Activated CD4-positive, alpha-beta memory T cell treated with anti-CD3 and anti-CD28 coated beads for 36 hours (primary cell): ENCODE measurements around the gene ADAM11. TPM values are rescaled to one million over a fixed set of nuclear protein-coding genes. Genes with fewer than 3 reads are reported as not detected.

Source experiments
- CTCF ChIA-PET: fragments of 350-600 bp; sonication (Branson Sonifier 250); formaldehyde crosslinking; loops from one replicate; lab custom pipeline; 2021; ENCODE audit warnings: antibody characterized with exemption, inconsistent platforms; lab: Charles Lee
- POLR2A ChIA-PET: fragments of 350-600 bp; sonication (Branson Sonifier 250); formaldehyde crosslinking; loops from one replicate; lab custom pipeline; 2021; ENCODE audit warnings: antibody characterized with exemption; lab: Charles Lee
- DNase-seq: peaks from one replicate; pipeline ENCODE4 v3.0.0-alpha.2; 2020
- H3K27ac Mint-ChIP-seq: one replicate; pipeline ENCODE4 v1.8.0; 2021; ENCODE audit warnings: mixed read lengths
- H3K27me3 Mint-ChIP-seq: one replicate; pipeline ENCODE4 v1.8.0; 2021; ENCODE audit warnings: mixed read lengths
- H3K36me3 Mint-ChIP-seq: one replicate; pipeline ENCODE4 v1.8.0; 2021; ENCODE audit warnings: mixed read lengths
- H3K4me1 Mint-ChIP-seq: one replicate; pipeline ENCODE4 v1.8.0; 2021; ENCODE audit warnings: low read depth, mixed read lengths
- H3K4me3 Mint-ChIP-seq: one replicate; pipeline ENCODE4 v1.8.0; 2021; ENCODE audit warnings: mild to moderate bottlenecking, mixed read lengths
- H3K9me3 Mint-ChIP-seq: one replicate; pipeline ENCODE4 v1.8.0; 2021; ENCODE audit warnings: mixed read lengths
- intact Hi-C: fragments of 100-400 bp; cut with micrococcal nuclease; formaldehyde crosslinking; loops from one replicate; pipeline ENCODE4 v1.15.1; 2023
- total RNA-seq, 2 experiments: library from RNA; stranded (reverse); gene quantifications; one replicate each; pipeline ENCODE4 v1.2.3, GENCODE V29; 2021

The ADAM11 gene
- total RNA-seq, 2 experiments from 2014 or later: 0.12 to 0.33 TPM

GRCh38 chr17:44793885-44794842, 35.4 kb downstream of the ADAM11 start:
- ChIA-PET POLR2A (no interaction called here), CTCF (interaction anchor here (1.2 to 1.6 kb wide), 3 partner anchors 15 to 76 kb away, joined by 4 to 5 read pairs (median 5); no protein-coding TSS in a partner anchor)
- intact Hi-C loops: no loop called here
- Mint-ChIP-seq H3K4me1 (peaks cover 4% of the 10 kb centered on the region), H3K9me3 (no peaks in the 10 kb centered on the region), H3K27me3 (peaks cover 2% of the 10 kb centered on the region), H3K4me3 (no peak overlapping the region), H3K36me3 (no peaks in the 10 kb centered on the region), H3K27ac (no peak overlapping the region)
- no peak for DNase-seq

GRCh38 chr17:44794851-44795413, 36.1 kb downstream of the ADAM11 start:
- no peak overlapping the region for H3K4me3 Mint-ChIP-seq
- no peaks in the 10 kb centered on the region for H3K36me3 Mint-ChIP-seq
- no peak overlapping the region for H3K27ac Mint-ChIP-seq
- no peak for DNase-seq
- H3K4me1 Mint-ChIP-seq: peaks cover 4% of the 10 kb centered on the region
- CTCF ChIA-PET: interaction anchor here (1.2 to 1.6 kb wide), 3 partner anchors 15 to 76 kb away, joined by 4 to 5 read pairs (median 5); no protein-coding TSS in a partner anchor
- intact Hi-C loops: no loop called here
- POLR2A ChIA-PET: no interaction called here
- peaks cover 2% of the 10 kb centered on the region for H3K27me3 Mint-ChIP-seq
- no peaks in the 10 kb centered on the region for H3K9me3 Mint-ChIP-seq

GRCh38 chr17:44795421-44795820, 36.6 kb downstream of the ADAM11 start:
- Mint-ChIP-seq H3K36me3 (no peaks in the 10 kb centered on the region), H3K27me3 (peaks cover 2% of the 10 kb centered on the region), H3K4me3 (no peak overlapping the region), H3K4me1 (peaks cover 4% of the 10 kb centered on the region), H3K9me3 (no peaks in the 10 kb centered on the region), H3K27ac (no peak overlapping the region)
- ChIA-PET POLR2A (no interaction called here), CTCF (interaction anchor here (1.2 to 1.6 kb wide), 2 partner anchors 21 to 77 kb away, joined by 4 to 5 read pairs; no protein-coding TSS in a partner anchor)
- intact Hi-C loops: no loop called here
- DNase-seq: no peak

GRCh38 chr17:44795928-44796327, 37.1 kb downstream of the ADAM11 start:
- Mint-ChIP-seq H3K36me3 (no peaks in the 10 kb centered on the region), H3K27ac (no peak overlapping the region), H3K4me1 (peaks cover 4% of the 10 kb centered on the region), H3K9me3 (no peaks in the 10 kb centered on the region), H3K27me3 (peaks cover 2% of the 10 kb centered on the region), H3K4me3 (no peak overlapping the region)
- CTCF ChIA-PET: no interaction called here
- POLR2A ChIA-PET: no interaction called here
- no peak for DNase-seq
- intact Hi-C loops: no loop called here

- Mint-ChIP-seq H3K27me3 (peaks cover 4% of the 10 kb centered on the region), H3K4me1 (peaks cover 4% of the 10 kb centered on the region), H3K27ac (no peak overlapping the region), H3K4me3 (no peak overlapping the region), H3K9me3 (no peaks in the 10 kb centered on the region), H3K36me3 (no peaks in the 10 kb centered on the region)
- DNase-seq: no peak
- intact Hi-C loops: no loop called here
- POLR2A ChIA-PET: no interaction called here
- CTCF ChIA-PET: no interaction called here
Observed at GRCh38 chr17:44796731-44797130, 37.9 kb downstream of the ADAM11 start.

- no peak for DNase-seq
- intact Hi-C loops: no loop called here
- POLR2A ChIA-PET: interaction anchor here (0.5 kb wide), 2 partner anchors 35 to 419 kb away, joined by 4 to 5 read pairs; no protein-coding TSS in a partner anchor
- Mint-ChIP-seq H3K27me3 (peaks cover 4% of the 10 kb centered on the region), H3K4me3 (no peak overlapping the region), H3K27ac (no peak overlapping the region), H3K9me3 (no peaks in the 10 kb centered on the region), H3K36me3 (no peaks in the 10 kb centered on the region), H3K4me1 (peaks cover 4% of the 10 kb centered on the region)
- CTCF ChIA-PET: interaction anchor here (0.9 to 1.0 kb wide), 2 partner anchors 18 to 24 kb away, joined by 3 to 4 read pairs; no protein-coding TSS in a partner anchor
Observed at GRCh38 chr17:44797802-44798201, 39.0 kb downstream of the ADAM11 start.

- Mint-ChIP-seq H3K36me3 (no peaks in the 10 kb centered on the region), H3K27me3 (peaks cover 6% of the 10 kb centered on the region), H3K4me1 (peaks cover 4% of the 10 kb centered on the region), H3K4me3 (no peak overlapping the region), H3K27ac (no peak overlapping the region), H3K9me3 (no peaks in the 10 kb centered on the region)
- no peak for DNase-seq
- CTCF ChIA-PET: interaction anchor here (1.0 kb wide), 1 partner anchor 19 kb away, joined by 4 read pairs; no protein-coding TSS in a partner anchor
- intact Hi-C loops: no loop called here
- POLR2A ChIA-PET: interaction anchor here (0.5 kb wide), 2 partner anchors 35 to 420 kb away, joined by 4 to 5 read pairs; no protein-coding TSS in a partner anchor
Observed at GRCh38 chr17:44798356-44798755, 39.6 kb downstream of the ADAM11 start.

- Mint-ChIP-seq H3K4me1 (no peaks in the 10 kb centered on the region), H3K27ac (no peak overlapping the region), H3K4me3 (no peak overlapping the region), H3K36me3 (no peaks in the 10 kb centered on the region), H3K27me3 (peaks cover 4% of the 10 kb centered on the region), H3K9me3 (no peaks in the 10 kb centered on the region)
- POLR2A ChIA-PET: no interaction called here
- intact Hi-C loops: no loop called here
- DNase-seq: no peak
- CTCF ChIA-PET: interaction anchor here (0.7 to 1.0 kb wide), 2 partner anchors 22 to 65 kb away, joined by 3 to 4 read pairs; no protein-coding TSS in a partner anchor
Observed at GRCh38 chr17:44801880-44802279, 43.1 kb downstream of the ADAM11 start.

GRCh38 chr17:44804302-44805089, 45.7 kb downstream of the ADAM11 start:
- Mint-ChIP-seq H3K4me3 (no peak overlapping the region), H3K36me3 (no peaks in the 10 kb centered on the region), H3K27me3 (peaks cover 7% of the 10 kb centered on the region), H3K27ac (no peak overlapping the region), H3K9me3 (no peaks in the 10 kb centered on the region), H3K4me1 (no peaks in the 10 kb centered on the region)
- DNase-seq: no peak
- ChIA-PET CTCF (no interaction called here), POLR2A (no interaction called here)
- intact Hi-C loops: no loop called here

- Mint-ChIP-seq H3K36me3 (no peaks in the 10 kb centered on the region), H3K27ac (no peak overlapping the region), H3K9me3 (no peaks in the 10 kb centered on the region), H3K27me3 (peaks cover 5% of the 10 kb centered on the region), H3K4me1 (no peaks in the 10 kb centered on the region), H3K4me3 (no peak overlapping the region)
- CTCF ChIA-PET: no interaction called here
- no peak for DNase-seq
- intact Hi-C loops: no loop called here
- POLR2A ChIA-PET: no interaction called here
Observed at GRCh38 chr17:44807093-44807816, 48.5 kb downstream of the ADAM11 start.

- Mint-ChIP-seq H3K27ac (no peak overlapping the region), H3K27me3 (peaks cover 5% of the 10 kb centered on the region), H3K36me3 (no peaks in the 10 kb centered on the region), H3K9me3 (no peaks in the 10 kb centered on the region), H3K4me3 (no peak overlapping the region), H3K4me1 (no peaks in the 10 kb centered on the region)
- POLR2A ChIA-PET: no interaction called here
- DNase-seq: no peak
- CTCF ChIA-PET: no interaction called here
- intact Hi-C loops: no loop called here
Observed at GRCh38 chr17:44807817-44808155, 49.0 kb downstream of the ADAM11 start.
